ENCODE data around the gene ITGB5.

GRCh38 chr3:124791639-124792151 lies 95.5 kb downstream of the ITGB5 start:
- TF ChIP-seq EZH2 (IDR thresholded peaks at IDR 0.05; ENCODE audit: borderline replicate concordance, insufficient read depth, low read depth, low read length, poor library complexity, severe bottlenecking) = no peak
- TF ChIP-seq, protein P1, sequence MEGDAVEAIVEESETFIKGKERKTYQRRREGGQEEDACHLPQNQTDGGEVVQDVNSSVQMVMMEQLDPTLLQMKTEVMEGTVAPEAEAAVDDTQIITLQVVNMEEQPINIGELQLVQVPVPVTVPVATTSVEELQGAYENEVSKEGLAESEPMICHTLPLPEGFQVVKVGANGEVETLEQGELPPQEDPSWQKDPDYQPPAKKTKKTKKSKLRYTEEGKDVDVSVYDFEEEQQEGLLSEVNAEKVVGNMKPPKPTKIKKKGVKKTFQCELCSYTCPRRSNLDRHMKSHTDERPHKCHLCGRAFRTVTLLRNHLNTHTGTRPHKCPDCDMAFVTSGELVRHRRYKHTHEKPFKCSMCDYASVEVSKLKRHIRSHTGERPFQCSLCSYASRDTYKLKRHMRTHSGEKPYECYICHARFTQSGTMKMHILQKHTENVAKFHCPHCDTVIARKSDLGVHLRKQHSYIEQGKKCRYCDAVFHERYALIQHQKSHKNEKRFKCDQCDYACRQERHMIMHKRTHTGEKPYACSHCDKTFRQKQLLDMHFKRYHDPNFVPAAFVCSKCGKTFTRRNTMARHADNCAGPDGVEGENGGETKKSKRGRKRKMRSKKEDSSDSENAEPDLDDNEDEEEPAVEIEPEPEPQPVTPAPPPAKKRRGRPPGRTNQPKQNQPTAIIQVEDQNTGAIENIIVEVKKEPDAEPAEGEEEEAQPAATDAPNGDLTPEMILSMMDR (IDR thresholded peaks at IDR 0.05) = no peak
